ENCODE results near the gene VAT1L.

The VAT1L gene

DNA sequence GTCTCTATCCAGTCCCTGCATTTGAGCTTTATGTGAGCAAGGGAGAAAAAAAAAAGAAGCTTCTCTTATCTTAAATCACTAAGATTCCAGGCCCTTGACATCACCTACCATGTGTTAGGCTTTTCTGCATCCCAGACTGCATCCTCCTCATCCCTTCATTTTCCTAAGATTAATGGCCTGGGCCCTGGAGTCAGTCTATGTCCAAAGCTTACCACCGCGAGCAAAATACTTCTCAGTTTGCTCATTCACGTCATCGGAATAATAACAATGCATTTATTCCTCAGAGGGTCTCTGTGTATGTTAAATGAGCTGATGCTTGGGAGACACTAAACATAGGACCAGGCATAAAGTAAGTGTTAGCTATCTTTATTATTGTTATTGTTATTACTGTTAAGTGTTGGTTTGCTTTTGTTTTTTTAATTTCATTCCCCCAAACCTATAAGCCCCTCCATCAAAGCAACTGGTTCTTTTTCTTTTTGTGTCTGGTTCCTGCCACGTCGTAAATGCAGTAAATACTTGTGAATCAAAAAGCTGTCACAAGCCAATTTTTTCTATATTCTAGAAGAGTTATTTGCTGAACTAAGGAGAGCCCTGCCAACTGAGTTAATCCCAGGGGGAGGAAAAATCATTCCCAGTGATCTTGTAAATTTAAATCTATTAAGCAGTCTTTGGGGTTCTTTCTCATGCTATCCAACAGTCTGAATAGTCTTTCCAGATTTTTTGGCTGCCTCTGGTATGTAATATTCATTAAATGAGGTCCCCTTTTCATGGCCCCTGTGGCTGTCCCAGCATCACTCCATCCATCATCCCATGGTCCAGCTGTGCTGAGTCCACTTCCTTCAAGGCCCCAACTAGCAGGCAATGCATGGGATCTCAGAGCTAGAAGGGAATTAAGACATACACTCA, 46.5 kb downstream of the VAT1L start:
- no peak for DNase-seq (ENCODE audit: low spot score)

- no peak for DNase-seq (ENCODE audit: low spot score)
Observed at GRCh38 chr16:77836801-77837200, 48.4 kb downstream of the VAT1L start.

DNA sequence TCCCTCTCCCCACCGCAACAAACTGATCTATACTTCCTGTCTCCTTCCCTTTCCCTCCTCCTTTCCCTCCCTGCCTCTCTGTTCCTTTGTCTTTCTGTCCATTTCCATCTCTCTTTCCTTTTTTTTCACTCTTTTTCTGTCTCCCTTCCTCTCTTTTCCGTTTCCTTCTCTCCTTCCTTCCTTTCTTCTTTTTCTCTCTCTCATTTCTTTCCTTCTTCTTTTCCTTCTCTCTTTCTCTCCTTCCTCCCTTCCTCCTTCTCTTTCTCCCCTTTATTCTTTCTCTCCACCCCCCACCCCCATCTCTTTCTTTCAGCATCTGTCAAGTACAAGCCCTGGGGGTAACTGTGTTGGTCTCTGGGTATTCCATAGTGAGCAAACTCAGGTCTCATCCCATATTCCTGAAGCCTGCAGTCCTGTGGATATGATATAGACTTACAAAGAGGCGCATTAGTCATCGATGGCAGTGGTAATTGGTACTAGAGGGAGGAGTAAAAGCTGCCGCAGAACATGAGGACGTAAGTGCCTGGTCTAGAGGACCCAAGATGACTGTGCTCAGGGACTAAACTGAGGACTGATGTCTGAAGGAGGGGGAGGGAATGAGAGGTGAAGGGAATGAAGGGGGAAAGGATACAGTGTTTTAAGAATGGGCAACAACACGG, 50.4 kb downstream of the VAT1L start:
- DNase-seq (ENCODE audit: low spot score) = no peak

- no peak for DNase-seq (ENCODE audit: low spot score)
Observed at GRCh38 chr16:77840093-77840492, 51.7 kb downstream of the VAT1L start.

DNA sequence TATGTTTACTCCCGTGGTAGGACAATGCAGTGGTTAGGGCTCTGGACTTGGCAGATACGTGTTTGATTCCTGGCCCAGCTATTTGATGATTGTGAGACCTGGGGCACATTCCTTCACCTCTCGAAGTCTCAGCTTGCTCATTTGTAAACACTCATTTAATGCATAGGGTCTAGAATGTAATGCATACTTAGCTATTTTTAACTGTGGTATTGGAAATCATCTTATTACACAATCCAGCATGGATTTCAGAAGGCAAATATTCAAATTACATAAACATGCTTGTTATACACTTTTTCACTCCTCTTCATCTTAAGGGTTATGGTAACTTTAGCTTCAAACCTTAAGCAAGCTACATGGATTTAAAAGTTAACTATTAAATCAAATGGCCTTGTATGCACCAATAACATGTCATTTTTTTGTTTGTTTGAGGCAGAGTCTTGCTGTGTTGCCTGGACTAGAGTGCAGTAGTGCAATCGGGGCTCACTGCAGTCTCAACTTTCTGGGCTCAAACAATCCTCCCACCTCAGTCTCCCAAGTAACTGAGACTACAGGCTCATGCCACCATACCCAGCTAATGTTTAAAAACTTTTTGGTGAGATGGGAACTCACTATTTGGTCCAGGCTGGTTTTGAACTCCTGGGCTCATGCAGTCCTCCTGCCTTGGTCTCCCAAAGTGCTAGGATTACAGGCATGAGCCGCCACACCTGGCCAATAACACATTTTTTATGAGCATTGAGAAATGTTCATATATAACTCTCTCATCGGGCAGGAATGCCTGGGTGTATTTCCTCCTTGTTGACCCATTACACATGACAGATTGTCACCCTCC, 52.5 kb downstream of the VAT1L start:
- DNase-seq (ENCODE audit: low spot score) = no peak

DNA sequence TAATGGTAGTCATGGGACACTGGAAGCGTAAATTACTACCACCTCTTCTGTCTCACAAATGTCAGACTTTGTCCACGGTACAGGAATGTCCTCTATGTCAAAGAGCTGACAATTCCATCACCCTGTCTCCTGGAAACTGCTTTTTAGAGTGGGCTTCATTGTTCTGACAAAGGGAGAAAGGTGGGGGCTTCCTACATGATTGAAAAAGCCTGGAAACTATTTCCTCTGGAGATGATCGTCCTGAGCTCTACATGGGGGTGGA, 53.1 kb downstream of the VAT1L start:
- no peak for DNase-seq (ENCODE audit: low spot score)

DNA sequence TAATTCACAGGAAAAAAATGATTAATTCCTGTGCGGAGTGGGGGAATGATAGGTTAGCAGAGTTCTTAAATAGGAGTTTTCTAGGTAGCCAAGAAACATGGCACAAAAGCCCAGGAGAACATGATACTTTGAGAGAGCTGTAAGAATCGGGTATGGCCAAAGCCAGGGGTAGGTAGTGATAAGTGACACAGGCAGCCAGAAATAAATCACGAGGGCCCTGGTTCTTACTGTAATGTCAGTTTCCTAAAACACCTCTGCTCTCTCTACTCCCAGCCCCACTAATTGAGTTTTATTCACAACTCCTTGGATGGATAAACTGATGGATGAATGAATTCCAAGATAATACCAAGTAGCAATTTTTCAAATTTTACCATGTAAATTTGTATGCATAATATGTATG, 54.1 kb downstream of the VAT1L start:
- no peak for DNase-seq (ENCODE audit: low spot score)

- no peak for DNase-seq (ENCODE audit: low spot score)
Observed at GRCh38 chr16:77843405-77843804, 55.0 kb downstream of the VAT1L start.

DNA sequence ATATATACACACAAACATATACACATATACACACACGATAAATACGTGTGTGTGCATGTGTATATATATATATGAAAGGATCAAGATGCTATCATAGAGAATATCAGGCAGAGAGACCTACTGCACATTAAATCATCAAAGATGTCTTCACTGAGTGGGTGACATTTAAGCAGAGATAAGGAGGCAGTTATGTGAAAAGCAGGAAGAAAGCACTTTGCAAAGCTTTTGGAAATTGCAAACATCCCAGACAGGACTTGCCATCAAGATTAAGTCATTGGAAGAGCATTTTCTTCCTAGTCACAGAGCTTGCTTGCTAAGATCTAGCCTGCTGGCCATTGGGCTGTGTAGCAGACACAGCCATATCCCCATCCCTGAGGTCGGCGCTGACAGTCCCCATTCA, 56.4 kb downstream of the VAT1L start:
- DNase-seq (ENCODE audit: low spot score) = no peak

DNA sequence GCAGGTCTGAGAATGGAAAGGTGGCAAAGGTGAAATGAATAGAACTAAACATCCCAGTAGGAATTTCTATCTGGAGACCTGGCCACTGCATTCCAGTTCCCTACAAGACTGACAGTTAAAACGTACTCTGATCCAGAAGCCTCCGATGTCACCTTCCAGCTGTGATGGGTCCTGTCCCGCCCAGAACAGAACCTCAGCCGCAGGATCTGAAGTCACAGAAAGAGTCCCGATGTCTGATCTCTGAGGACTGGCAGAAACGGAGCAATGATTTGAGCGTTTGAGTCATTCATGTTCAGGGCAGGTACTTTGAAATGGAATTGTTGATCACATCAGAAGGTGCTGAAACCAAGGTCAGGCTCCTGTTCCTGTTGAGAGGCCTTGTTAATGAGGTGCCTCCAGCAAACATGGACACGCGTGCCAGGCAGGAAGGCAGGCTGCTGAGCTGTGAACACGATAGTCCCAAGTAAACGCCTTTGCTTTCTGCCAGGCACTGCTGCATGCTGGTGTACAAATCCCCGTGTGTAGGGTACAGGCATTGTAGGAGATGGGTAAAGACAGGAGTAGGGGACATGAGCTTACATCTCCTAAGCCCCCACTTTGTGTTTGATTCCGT, 61.4 kb downstream of the VAT1L start:
- no peak for DNase-seq (ENCODE audit: low spot score)

DNA sequence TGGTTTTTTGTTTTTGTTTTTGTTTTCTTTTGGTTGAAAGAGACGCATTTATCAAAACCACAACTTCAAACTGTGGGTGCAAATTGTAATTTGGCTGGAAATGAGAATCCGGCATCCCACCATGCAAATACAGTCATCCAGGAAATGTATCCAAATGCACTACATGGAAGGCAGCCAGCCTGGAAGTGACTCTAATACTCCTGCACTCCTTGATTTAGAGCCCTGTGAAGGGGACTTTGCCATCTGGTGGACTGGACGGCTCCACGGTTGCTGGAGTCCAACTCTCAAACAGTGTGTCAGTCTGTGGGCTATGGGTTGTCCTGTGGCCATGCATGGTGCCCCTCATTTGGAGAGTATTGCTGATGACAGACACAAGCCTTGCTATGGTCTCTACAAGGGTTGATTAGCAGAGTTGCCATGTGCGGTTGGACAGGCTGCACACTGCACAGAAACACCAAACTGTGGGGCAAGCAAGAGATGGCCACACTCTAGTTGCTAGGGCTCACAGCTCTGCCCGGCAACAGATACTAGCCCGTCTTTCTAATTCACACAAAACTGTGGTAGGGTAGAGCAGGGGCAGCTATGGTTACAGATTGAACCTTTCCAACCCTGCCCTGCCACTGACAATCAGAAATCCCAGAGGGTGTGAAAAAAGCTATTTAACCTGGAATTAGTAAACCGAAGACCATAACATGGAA, 62.4 kb downstream of the VAT1L start:
- no peak for DNase-seq (ENCODE audit: low spot score)

DNA sequence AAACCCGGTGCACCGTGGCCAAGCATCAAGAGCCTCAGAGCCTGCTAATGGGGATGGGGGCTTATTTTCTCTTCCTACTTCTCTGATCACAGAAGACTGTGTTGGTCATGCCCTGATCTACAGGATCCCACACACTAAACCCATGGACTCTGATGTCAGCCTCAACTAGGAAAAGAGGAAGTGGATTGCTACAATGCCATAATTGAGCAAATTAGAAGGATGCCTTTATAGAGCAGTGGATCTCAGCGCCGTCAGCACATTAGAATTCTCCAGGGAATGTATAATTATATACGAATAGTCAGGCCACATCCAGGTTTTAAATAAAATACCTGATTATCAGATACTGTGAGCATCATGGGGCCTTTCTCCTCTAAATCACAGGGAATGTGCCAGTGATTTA, 64.8 kb downstream of the VAT1L start:
- no peak for DNase-seq (ENCODE audit: low spot score)

GRCh38 chr16:77856438-77857160, 68.2 kb downstream of the VAT1L start:
- no peak for DNase-seq (ENCODE audit: low spot score)

- no peak for DNase-seq (ENCODE audit: low spot score)
Observed at GRCh38 chr16:77858060-77858459, 69.7 kb downstream of the VAT1L start.

DNA sequence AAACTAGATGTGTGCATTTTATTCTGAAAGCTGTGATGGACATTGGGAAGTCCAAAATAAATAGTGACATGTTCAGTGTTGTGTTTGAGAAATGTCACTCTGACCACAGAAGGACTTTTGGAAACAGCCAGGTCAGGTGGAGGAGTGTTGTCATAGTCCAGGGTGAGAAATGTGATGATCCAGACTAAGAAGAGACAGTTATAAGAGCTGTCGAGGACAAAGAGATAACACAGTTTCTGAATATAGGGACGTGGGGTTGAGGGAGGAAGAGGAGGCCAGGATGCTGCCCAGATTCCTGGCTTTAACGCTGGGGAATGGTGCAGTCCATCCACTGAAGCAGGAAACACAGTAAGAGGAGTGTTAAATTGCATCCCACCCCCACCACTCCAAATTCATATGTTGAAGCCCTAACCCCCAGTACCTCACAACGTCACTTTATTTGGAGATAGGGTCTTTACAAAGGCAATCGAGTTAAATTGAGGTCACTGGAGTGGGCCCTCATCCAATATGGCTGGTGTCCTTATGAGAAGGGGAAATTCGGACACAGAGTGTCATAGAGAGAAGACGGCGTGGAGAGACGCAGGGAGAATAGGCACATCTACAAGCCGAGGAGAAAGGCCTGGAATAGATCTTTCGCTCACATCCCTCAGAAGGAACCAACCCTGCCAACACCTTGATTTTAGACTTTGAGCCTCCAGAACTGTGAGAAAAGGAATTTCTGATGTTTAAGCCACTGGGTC, 71.3 kb downstream of the VAT1L start:
- DNase-seq (ENCODE audit: low spot score) = no peak

- DNase-seq (ENCODE audit: low spot score) = no peak
Observed at GRCh38 chr16:77860953-77861352, 72.6 kb downstream of the VAT1L start.

DNA sequence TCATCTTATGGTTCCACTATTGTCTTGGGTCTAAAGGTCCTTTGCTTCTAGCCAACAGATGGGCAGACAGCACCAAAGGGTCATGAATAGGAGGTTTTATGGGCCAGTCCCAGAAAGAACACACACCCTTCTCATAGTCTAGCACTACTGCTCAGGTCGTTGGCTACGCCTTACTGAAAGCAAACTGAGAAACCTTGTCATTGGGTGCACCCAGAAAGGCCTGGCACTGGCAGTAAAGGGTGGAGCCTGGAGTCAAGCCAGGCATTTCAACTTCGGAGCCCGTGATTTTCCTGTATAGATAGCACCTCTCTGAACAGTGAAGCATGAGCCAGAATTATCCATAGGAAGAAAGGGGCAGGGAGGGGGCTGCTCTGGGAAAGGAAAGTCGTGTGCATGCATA, 74.9 kb downstream of the VAT1L start:
- DNase-seq (ENCODE audit: low spot score) = no peak

DNA sequence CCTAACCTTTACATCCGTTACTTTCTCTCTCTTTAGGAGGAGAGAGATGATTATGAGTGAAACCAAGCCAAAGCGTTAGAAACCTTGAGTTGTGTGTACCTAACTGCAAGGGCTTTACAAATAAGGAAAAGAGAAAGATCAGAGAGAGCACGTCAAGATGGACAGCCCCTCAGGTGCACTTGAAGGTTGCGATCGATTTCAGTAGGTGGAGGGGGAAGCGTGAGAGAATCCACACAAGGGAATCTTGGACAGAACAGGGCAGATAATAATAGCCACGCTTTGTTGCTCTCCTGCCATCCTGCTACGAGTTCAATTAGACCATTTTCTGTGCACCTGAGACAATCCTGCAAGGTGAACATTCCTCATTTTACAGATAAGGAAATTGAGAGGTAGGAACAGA, 78.4 kb downstream of the VAT1L start:
- no peak for DNase-seq (ENCODE audit: low spot score)

GRCh38 chr16:77868052-77868451, 79.7 kb downstream of the VAT1L start:
- no peak for DNase-seq (ENCODE audit: low spot score)

- no peak for DNase-seq (ENCODE audit: low spot score)
Observed at GRCh38 chr16:77868478-77868877, 80.1 kb downstream of the VAT1L start.
